Fibroblast of gingiva (primary cell): ENCODE measurements around the gene SLC2A5.
"Not testable (repeated sequence)": the region's sequence is repeated elsewhere in the genome, so short reads cannot be mapped to it uniquely, and the experiment has no call there.

ENCODE experiments used
- DNase-seq: peaks from one replicate; pipeline ENCODE4 v3.0.0-alpha.2; 2011; ENCODE audit warnings: low read depth

The SLC2A5 gene

GRCh38 chr1:9069326-9070100 lies at the start of gene SLC2A5:
SLC2A5 (minus strand) TSS chr1:9069635; CDS start chr1:9069536, 99 bp downstream.
- no peak for DNase-seq

GRCh38 chr1:9118186-9118585 lies 48.8 kb upstream of the SLC2A5 start:
- no peak for DNase-seq

GRCh38 chr1:9115351-9116205 lies 46.1 kb upstream of the SLC2A5 start:
- DNase-seq, result no peak

- no peak for DNase-seq
These were observed 43.8 kb upstream of the SLC2A5 start for GRCh38 chr1:9112961-9113880.

GRCh38 chr1:9111957-9112356 lies 42.5 kb upstream of the SLC2A5 start:
- no peak for DNase-seq

- DNase-seq, result no peak
These were observed 41.9 kb upstream of the SLC2A5 start for GRCh38 chr1:9111357-9111691.

GRCh38 chr1:9110669-9111356 lies 41.4 kb upstream of the SLC2A5 start:
- DNase-seq, result peak; percentile 66

GRCh38 chr1:9108056-9108665 lies 38.7 kb upstream of the SLC2A5 start:
- no peak for DNase-seq

- no peak for DNase-seq
These were observed 37.7 kb upstream of the SLC2A5 start for GRCh38 chr1:9107136-9107535.

GRCh38 chr1:9106286-9106685 lies 36.9 kb upstream of the SLC2A5 start:
- no peak for DNase-seq

- no peak for DNase-seq
These were observed 36.0 kb upstream of the SLC2A5 start for GRCh38 chr1:9105336-9105867.

- peak; percentile 41 for DNase-seq
These were observed 32.2 kb upstream of the SLC2A5 start for GRCh38 chr1:9101510-9102146.

- no peak for DNase-seq
These were observed 31.1 kb upstream of the SLC2A5 start for GRCh38 chr1:9100471-9101043.

- no peak for DNase-seq
These were observed 30.1 kb upstream of the SLC2A5 start for GRCh38 chr1:9099555-9099954.

GRCh38 chr1:9097947-9098705 lies 28.7 kb upstream of the SLC2A5 start:
- DNase-seq, result no peak

GRCh38 chr1:9095818-9096217 lies 26.4 kb upstream of the SLC2A5 start:
- DNase-seq, result no peak

GRCh38 chr1:9093996-9094595 lies 24.7 kb upstream of the SLC2A5 start:
- not testable (repeated sequence) for DNase-seq

GRCh38 chr1:9093581-9093980 lies 24.1 kb upstream of the SLC2A5 start:
- DNase-seq, result no peak

GRCh38 chr1:9093091-9093490 lies 23.7 kb upstream of the SLC2A5 start:
- DNase-seq, result no peak
